HG02588 (cell line): ENCODE measurements around the gene LRBA.

ENCODE experiments used
- ATAC-seq: cut with Tn5 transposase; IDR thresholded peaks from one replicate; pipeline ENCODE4 v1.9.1; 2021; ENCODE audit warnings: mild to moderate bottlenecking, moderate library complexity; ENCODE audit not compliant: unreplicated experiment

The LRBA gene

GRCh38 chr4:150609131-150609530 is 406.0 kb downstream of the LRBA start:
- ATAC-seq = no peak

DNA sequence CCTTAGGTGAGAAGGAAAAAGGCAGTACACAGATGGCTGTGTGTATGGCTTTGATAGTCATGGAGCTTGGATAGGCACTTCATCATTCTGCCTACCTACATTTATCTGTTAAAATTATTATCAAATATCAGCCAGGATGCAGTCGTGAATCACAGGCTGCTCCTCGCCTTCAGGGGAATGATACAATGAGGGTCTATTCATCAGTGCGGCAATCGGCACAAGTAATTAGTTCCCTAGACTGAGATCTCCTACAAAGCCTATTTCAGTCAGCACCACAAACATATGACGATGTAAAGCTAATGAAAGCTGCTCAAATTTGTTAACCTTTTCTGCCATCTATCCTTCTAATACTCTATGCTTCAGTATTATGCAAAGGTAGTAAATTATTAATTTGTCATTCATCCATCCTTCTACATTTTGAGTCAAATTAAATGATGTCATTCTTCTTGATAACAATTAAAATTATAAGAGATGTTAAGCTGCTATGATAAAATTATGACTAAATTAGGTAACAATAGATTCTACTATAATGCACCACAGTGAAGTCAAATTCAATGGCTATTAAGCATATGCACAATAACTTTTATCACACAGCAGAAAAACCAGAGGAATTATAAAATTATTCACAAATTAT is 414.2 kb downstream of the LRBA start:
- ATAC-seq = no peak

- no peak for ATAC-seq
Measured at GRCh38 chr4:150599547-150599946, 415.5 kb downstream of the LRBA start.

GRCh38 chr4:150598909-150599308 is 416.2 kb downstream of the LRBA start:
- no peak for ATAC-seq

GRCh38 chr4:150593996-150594395 is 421.1 kb downstream of the LRBA start:
- no peak for ATAC-seq

DNA sequence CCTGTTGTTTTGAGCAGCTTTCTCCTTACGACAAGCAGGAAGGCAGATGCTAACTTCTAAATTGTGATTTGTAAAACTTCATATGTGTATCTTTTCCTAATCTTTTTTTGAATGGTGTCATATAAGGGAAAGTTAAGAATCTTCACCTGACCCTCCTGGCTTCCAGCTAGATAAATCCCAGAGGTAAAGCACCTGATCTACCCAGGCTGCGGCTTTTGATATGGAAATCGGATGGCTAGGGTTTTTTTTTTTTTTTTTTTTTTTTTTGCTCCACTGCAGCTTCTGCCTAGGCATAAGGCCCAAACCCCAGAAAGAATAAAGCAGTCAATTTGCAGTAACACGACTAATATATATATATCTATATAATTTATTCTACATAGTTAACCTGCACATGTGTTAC is 423.2 kb downstream of the LRBA start:
- ATAC-seq = no peak

DNA sequence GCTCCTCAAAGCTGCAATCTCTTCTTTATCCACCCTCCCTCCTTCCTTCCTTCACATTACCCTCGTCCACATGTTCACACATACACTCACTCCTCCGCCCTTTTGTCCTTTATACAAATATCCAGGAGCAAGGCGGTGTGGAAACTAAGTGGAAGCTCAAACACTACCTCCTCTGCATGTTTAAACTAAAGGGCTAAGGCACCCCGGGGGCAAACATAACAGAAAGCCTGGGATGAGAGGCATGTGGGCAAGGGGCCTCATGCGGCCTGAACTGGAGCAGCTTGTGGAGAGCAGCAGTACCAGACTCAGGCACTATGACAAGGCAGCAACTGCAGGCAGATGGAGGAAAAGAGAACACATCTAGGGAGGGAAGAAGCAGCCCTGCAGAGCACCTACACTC is 423.7 kb downstream of the LRBA start:
- ATAC-seq = no peak

DNA sequence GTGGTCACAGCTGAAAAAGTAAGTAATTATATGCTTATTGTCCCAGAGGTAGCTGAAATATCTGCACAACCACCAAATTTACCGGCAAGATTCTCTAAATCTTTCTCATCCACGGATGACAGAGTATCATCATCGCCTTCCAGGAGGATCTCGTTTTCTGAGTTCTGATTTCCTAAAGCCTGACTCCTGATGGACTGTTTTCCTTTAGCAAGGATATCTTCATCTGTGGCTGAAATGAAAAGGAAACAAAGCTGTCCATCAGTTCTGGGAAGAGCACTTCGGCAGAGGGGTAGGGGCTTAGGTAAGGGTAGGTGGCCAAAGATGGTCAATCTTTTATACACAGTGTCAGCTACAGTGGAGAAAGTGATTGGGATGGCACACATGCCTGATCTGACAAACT is 424.5 kb downstream of the LRBA start:
- no peak for ATAC-seq

GRCh38 chr4:150589157-150589556 is 425.9 kb downstream of the LRBA start:
- ATAC-seq = no peak

DNA sequence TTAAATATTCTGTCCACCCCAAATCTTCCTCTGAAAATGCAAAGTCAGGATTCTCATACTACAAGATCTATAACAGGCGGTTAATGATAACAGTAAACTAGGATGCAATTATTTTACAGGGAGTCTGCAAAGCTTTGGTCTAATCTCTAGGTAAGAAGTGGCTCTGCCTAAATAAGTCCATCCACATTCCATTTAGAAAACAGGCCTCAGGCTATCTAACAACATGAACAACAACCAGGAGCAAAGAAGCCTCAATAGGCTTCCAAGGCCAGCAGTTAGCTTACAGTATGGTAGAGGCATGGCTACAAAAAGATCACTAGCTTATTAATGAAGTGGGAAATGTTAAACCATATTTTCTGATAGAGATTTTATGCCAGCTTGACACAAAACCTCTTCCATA is 426.8 kb downstream of the LRBA start:
- ATAC-seq = no peak

GRCh38 chr4:150586162-150586810 is 428.8 kb downstream of the LRBA start:
- ATAC-seq = no peak

DNA sequence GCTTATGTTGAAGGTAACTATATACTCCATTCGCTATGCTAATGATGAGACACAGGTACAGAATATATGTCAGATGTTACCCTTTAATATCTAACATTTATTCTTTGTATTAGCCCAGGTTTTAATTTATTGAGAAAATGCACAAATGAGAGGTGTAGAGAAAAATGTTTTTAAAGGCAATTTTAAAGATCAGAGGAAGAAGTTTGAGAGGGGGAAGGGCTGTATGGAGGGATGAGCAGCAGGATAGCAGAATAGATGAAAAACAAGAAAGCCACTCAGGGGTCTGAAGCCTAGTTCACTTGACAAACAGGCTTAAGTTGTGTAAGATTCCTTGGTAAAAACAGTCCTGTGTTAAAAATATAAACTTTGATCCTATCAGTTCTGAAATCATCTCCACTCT is 429.5 kb downstream of the LRBA start:
- no peak for ATAC-seq

DNA sequence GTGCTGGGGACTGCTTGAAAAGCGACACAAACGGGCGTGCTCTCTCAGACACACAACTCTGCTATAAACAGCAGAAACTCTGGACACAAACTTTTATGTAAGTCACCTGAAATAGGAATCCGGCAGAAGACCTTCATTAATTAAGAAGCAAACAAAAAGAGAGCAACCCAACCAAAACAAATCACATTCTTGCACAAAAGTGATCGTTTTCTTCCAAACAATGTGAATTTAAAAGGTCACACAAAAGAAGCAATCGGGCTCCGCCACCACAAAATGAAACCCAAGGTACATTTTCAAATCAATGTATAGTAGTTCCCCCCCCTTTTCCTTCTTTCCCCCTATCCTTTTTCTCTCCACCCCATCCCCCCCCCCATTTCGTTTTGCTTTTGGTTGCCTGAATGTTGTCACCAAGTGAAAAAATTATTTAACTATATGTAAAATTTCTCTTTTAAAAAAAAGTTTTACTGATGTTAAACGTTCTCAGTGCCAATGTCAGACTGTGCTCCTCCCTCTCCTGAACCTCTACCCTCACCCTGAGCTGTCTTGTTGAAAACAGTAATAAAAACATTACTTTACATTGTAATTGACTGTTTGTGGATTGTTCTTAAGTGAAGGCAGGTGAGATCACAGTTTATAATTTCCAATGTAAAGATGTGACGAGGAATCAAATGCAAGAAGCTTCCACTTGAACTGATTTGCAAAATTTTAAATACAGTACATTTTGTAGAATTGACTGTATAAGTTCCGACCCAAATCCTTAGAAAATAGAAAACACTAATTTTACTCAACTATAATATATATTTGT is 430.8 kb downstream of the LRBA start:
- no peak for ATAC-seq

GRCh38 chr4:150583287-150584110 is 431.6 kb downstream of the LRBA start:
- no peak for ATAC-seq

DNA sequence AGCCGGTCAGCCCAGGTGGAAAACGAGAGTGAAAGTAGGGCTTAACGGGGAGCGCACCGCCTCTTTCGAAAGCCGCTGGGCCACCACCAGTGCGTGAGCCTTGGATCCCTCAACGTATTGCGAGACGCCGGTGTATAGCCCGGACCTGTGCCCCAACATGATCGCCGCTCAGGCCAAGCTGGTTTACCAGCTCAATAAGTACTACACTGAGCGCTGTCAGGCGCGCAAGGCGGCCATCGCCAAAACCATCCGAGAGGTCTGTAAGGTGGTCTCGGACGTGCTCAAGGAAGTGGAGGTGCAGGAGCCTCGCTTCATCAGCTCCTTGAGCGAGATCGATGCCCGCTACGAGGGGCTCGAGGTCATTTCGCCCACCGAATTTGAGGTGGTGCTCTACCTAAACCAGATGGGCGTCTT is 432.2 kb downstream of the LRBA start:
- no peak for ATAC-seq

DNA sequence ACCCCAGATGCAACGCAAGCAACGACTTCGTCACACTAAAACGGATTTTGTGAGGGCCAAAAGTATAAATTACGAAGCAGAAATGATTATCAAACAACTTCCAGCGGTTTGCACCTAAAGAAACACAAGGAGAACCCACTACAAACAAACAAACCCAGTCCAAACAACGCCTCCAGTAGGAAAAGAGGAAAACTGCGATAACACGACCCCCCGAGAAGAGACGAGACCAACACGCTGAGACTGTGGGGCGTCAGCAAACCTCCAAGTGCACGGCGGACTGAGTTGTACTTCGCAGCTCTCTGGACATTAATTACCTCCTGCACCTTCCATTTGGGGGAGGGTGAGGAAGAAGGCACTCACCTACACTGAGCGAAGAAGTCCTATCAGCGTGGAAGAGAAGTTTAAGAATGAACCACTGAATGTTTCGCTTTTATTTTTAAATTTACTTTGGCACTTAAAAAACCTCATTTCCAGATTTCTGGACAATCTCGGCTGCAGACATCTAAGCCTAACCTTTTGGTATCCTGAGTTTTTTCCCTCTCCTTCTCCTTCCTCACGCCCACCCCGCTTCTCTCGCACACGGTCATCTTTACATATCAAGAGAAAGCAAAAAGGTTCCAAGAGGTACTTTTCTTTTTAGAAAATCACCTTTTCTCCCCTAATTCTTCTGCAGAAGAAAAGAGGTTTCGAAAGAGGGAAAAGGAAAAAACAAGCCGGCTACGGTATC is 432.8 kb downstream of the LRBA start, which contains the start of gene MAB21L2:
TSS of gene MAB21L2 (plus strand) at position 6 of the 727 bp plus-strand sequence. CDS start 879 bp downstream, outside the sequence.
- no peak for ATAC-seq

GRCh38 chr4:150581641-150582051 is 433.4 kb downstream of the LRBA start:
- no peak for ATAC-seq

GRCh38 chr4:150581056-150581605 is 434.0 kb downstream of the LRBA start:
- ATAC-seq = no peak

- no peak for ATAC-seq
Measured at GRCh38 chr4:150580306-150580705, 434.8 kb downstream of the LRBA start.
